ENCODE measurements around the gene CYP46A1.

Gene CYP46A1

GRCh38 chr14:99674776-99675381, 9.2 kb upstream of the CYP46A1 start:
- DNase-seq = no peak

DNA sequence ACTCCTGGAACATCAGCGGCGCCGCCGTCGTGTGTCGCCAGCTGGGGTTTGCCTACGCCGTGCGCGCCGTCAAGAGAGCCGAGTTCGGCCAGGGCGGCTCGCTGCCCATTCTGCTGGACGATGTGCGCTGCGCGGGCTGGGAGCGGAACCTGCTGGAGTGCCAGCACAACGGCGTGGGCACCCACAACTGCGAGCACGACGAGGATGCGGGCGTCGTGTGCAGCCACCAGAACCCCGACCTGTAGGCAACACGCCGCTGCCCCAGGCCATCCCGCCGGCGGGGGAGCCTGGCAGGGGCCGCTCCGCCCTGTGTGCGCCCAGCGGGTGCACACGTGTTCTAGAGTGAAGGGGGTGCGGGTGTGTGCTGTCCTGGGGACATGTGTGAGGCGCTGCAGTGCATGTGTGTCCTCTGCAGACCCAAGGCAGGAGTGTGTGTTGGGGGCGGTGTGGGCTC, 8.7 kb upstream of the CYP46A1 start:
- no peak for DNase-seq

DNA sequence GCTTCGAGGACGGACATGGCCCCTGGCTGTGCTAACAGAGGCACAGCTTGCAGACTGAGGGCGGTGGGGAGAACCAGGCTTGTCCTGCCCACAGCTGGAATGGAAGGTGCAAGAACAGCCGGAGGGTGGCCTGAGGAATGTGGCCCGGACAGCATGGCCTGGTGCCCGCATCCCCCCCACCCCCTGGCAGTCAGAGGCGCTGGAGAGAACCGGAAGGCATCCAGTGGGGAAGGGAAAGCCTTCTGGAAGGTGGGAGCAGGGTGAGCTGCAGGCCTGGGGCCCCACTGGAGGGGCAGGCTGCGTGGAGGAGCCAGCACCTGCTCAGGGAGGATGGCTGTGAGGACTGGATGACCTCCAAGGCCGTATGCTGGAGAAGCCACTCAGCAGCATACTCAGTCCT, 8.1 kb upstream of the CYP46A1 start:
- DNase-seq = no peak

GRCh38 chr14:99676657-99677056, 7.4 kb upstream of the CYP46A1 start:
- DNase-seq = no peak

GRCh38 chr14:99677231-99678140, 6.6 kb upstream of the CYP46A1 start:
- DNase-seq = no peak

- no peak for DNase-seq
These were observed 5.9 kb upstream of the CYP46A1 start for GRCh38 chr14:99678198-99678597.

DNA sequence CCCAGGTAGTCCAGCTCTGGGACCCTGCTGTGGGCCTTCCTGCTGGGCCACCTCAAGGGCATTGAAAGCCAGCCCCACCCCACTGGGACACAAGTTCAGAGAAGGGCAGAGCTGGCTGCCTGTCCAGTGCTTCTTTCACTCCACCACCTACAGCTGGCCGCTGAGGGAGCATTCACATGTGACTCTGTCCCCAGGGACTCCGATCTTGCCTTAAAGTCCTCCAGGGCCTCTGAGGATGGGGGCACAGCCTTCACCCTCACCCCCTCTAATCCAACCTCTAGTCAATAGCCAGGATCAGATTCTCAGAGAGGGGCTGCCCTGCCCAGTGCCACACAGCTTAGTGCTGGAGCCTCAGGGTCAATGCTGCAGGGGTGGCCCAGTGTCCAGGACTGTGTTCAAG, 5.0 kb upstream of the CYP46A1 start:
- DNase-seq = no peak

- DNase-seq = no peak
These were observed 4.6 kb upstream of the CYP46A1 start for GRCh38 chr14:99679543-99679942.

DNA sequence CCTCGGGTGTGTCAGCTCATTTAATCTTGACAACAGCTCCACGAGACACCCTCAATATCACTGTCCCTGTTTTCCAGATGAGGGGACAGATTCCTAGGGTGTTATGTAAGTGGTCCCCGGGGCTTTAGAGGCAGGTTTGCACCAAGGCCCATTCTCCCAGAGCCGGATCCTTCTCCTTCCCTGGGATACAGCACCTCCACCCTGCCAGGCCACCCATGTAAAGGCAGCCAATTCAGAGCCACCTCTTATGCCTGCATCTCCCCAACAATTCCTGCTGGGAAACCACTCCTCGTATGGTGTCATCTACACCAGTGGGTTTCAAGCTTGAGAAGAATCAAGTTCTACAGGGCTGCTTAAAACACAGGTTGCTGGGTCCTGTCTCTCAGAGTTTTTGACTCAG, 4.1 kb upstream of the CYP46A1 start:
- DNase-seq = no peak

- no peak for DNase-seq
These were observed 2.8 kb upstream of the CYP46A1 start for GRCh38 chr14:99681101-99681831.

- no peak for DNase-seq
These were observed 2.3 kb upstream of the CYP46A1 start for GRCh38 chr14:99681832-99682148.

- peak; percentile 77 for DNase-seq
These were observed 1.1 kb upstream of the CYP46A1 start for GRCh38 chr14:99682809-99683618.

GRCh38 chr14:99684410-99684934, 374 bp downstream of the CYP46A1 start:
- DNase-seq = no peak

DNA sequence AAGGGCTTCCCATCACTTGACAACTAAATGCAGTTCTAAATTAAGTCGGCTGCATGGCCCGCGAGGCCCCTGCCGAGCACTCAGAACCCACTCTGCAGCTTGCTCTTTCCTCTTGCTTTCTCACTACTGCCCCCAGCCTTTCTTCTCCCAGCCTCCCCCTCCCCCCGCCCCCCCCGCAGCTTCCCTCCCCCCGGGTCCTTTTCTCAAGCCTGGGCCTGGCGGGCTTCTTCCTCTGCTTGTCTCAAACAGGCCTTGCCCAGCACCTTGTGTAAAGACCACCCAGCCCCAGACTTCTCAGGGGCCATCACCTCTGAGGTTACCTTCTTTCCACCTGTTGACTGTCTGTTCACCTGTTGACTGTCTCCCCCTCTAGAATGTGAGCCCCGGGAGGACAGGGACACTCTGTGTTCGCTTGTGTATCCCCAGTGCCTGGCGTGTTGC, 1.1 kb downstream of the CYP46A1 start:
- no peak for DNase-seq

GRCh38 chr14:99685596-99685995, 1.5 kb downstream of the CYP46A1 start:
- no peak for DNase-seq

DNA sequence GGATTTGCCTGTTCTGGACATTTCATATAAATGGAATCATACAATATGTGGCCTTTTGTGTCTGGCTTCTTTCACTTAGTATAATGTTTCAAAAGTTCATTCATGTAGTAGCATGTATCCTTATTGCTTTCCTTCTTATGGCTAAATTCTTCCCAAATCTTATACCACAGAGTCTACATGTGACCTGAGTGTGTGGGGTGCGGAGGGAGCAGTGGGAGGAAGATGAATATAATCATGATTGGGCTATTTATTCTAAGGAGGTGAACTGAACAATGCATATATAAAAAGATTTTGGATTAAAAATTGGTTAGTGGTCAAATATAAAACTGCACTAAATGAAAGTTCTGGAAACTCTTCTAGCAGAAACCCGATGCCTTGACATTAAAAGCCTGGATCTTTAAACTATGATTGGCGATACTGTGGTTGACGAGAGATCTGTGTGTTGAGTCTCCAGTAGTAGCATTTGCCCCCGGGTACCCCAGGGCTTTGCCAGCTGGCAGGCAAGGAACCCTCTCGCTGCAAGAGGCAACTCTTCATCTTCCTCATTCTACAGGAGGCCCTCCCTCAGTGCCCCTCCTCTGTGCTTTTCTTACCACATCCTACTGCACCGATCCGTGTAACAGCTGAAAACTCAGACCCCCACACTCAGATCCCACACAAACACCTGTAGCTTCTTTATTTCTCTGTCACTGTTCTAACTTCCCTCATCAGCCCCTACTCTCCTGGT, 2.6 kb downstream of the CYP46A1 start:
- DNase-seq = no peak

GRCh38 chr14:99687284-99688209, 3.4 kb downstream of the CYP46A1 start:
- no peak for DNase-seq

- DNase-seq = no peak
These were observed 4.1 kb downstream of the CYP46A1 start for GRCh38 chr14:99688210-99688581.

DNA sequence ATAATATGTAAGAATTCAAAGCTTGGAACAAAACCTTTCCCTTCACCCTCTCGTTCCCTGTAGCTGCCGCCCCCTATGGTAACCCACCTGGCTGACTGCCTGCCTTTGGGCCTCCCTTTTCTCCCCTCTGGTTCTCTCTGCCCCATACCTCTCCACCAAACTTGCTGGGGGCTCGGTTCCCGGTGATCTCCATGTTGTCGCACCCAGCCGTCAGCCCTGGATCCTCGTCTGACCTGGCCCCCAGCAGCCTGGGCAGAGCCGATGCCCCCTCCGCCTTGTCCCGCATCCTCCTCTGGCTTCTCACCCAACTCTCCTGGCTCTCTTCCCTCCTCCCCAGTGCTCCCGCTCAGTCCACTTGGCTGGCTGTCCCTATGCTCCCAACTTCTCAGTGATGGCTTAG, 4.5 kb downstream of the CYP46A1 start:
- DNase-seq = no peak

Measured in hematopoietic multipotent progenitor cell treated with erythropoietin and hydrocortisone succinate and interleukin-3 and kit ligand, for 8 days (in vitro differentiated cells).